ENCODE measurements around the gene MYO16.

The MYO16 gene

GRCh38 chr13:109256866-109257760 is 627.7 kb downstream of the MYO16 start:
- DNase-seq, result no peak

Measured in GOT3 (cell line).